Right lobe of liver (tissue), 6 donors: ENCODE data around the gene ADARB1. TPM values are rescaled to one million over a fixed set of nuclear protein-coding genes. Genes with fewer than 3 reads are reported as not detected.

Experiments used
- ATAC-seq, 4 donors: fragments of 200-7000 bp; cut with Tn5 transposase; one replicate each; pipeline ENCODE4 v1.9.1; 2020; ENCODE audit warnings: mild to moderate bottlenecking in 4 of 4, moderate library complexity in 4 of 4
- DNase-seq, 3 donors: peaks; one replicate each; pipeline ENCODE4 v3.0.0-alpha.2; 2020
- H3K27ac ChIP-seq, 3 donors: fragments of 200-600 bp; one replicate each; pipeline ENCODE4 v1.8.0; 2022
- H3K27me3 ChIP-seq, 2 donors: fragments of 200-600 bp; one replicate each; pipeline ENCODE4 v1.8.0; 2022
- H3K36me3 ChIP-seq, 4 donors: fragments of 200-600 bp; sonication (generic) in 1 of 4; one replicate each; pipeline versions ENCODE4 v1.5.1 to v1.8.0; 2017 to 2022; ENCODE audit warnings: control low read depth in 1 of 4
- H3K4me1 ChIP-seq, 4 donors: fragments of 200-600 bp; sonication (generic) in 1 of 4; one replicate each; pipeline versions ENCODE4 v1.5.1 to v1.8.0; 2017 to 2022; ENCODE audit warnings: control low read depth in 1 of 4
- H3K4me3 ChIP-seq, 3 donors: fragments of 200-600 bp; one replicate each; pipeline ENCODE4 v1.8.0; 2022
- H3K9me3 ChIP-seq, 4 donors: fragments of 200-600 bp; sonication (generic) in 1 of 4; one replicate each; pipeline versions ENCODE4 v1.5.1 to v1.8.0; 2017 to 2022; ENCODE audit warnings: control low read depth in 1 of 4
- POLR2A ChIP-seq: fragments of 450-650 bp; IDR thresholded peaks from one replicate; pipeline ENCODE4 v1.6.1; 2017; ENCODE audit warnings: antibody characterized with exemption, mild to moderate bottlenecking
- WGBS: methylation state at CpG from one replicate; pipeline ENCODE4 v1.1.6; 2018; ENCODE audit warnings: low coverage, low lambda C conversion rate; ENCODE audit not compliant: insufficient coverage; ENCODE audit errors: missing lambda C conversion rate; 5-methylcytosine and 5-hydroxymethylcytosine counted together
- intact Hi-C, 2 donors: fragments of 100-400 bp; cut with DNase I; formaldehyde crosslinking; loops; one replicate each; pipeline versions ENCODE4 v1.11.2 to v1.14.1; 2022
- total RNA-seq, 6 experiments: library from RNA; depleted of rRNA in 2 of 6; stranded (reverse); fragments of >200 nt in 2 of 6; fragmentation: NEBNext Ultra II Directional in 3 of 6; extraction: Animal tissue kit (Norgen Biotek cat#: 25700) in 3 of 6; gene quantifications; one replicate each; pipeline versions ENCODE4 v1.1.0 to v1.2.4, GENCODE V29; 2016 to 2023
- TF ChIP-seq, protein P1 (sequence below), 4 donors: fragments of 200-600 bp in 3 of 4; fragments of 450-650 bp in 1 of 4; IDR thresholded peaks; one replicate each; pipeline versions ENCODE4 v1.5.1 to v1.8.0; 2016 to 2022; ENCODE audit warnings: antibody characterized with exemption in 4 of 4, mild to moderate bottlenecking in 2 of 4
- donor health status: DM: no; HTN: yes; CAD: no.
- donor health status: DM: no; HTN: no; CAD: no.
- donor health status: DM: no; HTN: no; CAD: no.
- donor health status: DM: no; HTN: yes; CAD: no.
- donor health status: DM: no; HTN: yes; CAD: no.

Gene ADARB1
- total RNA-seq, 6 experiments from 2014 or later = 4.7 to 9.9 (median 8.6) TPM

DNA sequence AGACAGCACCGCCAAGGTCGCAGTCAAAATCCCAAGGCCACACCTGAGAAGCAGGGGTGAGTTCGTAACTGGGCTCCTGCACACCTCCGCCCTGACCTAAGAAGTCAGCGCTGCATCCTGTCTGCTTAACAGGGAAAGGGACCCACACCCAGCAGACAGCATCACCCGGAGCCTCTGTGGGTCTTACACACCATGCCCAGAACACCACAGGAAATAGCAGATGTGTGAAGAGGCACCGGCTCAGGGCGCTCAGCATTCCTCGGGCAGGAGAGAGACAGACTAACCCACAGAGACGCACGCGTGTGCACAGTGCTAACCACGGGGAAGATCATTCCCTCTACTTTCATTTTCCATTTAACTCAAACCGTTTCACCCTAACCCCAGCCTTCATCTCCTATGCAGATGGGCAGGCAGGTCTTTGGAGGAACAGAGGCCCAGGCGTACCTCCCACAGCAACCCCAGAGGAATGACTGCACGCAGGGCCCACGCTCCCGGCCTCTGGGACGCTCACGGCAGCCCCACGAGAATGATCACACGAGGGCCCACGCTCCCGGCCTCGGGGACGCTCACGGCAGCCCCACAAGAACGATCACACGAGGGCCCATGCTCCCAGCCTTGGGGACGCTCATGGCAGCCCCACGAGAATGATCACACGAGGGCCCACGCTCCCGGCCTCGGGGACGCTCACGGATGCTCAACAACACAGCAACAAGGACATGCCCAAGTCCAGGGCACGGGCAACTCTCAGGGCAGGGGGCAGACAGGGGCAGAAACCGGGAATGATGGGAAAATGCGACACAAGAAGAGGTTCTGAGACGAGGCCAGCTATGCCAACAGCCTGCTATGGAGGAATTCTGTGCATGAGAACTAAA, 192.4 kb downstream of the ADARB1 start:
- DNase-seq = peak in 2 of 3 donors; percentile 35 to 44
- no peak overlapping the region for H3K27ac ChIP-seq
- no peaks in the 10 kb centered on the region for H3K27me3 ChIP-seq
- peaks cover 0 to 39% (median 13%) of the 10 kb centered on the region in 4 donors for H3K36me3 ChIP-seq
- TF ChIP-seq, protein P1, sequence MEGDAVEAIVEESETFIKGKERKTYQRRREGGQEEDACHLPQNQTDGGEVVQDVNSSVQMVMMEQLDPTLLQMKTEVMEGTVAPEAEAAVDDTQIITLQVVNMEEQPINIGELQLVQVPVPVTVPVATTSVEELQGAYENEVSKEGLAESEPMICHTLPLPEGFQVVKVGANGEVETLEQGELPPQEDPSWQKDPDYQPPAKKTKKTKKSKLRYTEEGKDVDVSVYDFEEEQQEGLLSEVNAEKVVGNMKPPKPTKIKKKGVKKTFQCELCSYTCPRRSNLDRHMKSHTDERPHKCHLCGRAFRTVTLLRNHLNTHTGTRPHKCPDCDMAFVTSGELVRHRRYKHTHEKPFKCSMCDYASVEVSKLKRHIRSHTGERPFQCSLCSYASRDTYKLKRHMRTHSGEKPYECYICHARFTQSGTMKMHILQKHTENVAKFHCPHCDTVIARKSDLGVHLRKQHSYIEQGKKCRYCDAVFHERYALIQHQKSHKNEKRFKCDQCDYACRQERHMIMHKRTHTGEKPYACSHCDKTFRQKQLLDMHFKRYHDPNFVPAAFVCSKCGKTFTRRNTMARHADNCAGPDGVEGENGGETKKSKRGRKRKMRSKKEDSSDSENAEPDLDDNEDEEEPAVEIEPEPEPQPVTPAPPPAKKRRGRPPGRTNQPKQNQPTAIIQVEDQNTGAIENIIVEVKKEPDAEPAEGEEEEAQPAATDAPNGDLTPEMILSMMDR (IDR thresholded peaks at IDR 0.05) = no peak
- TF ChIP-seq POLR2A = no peak
- H3K4me3 ChIP-seq = no peak overlapping the region
- ATAC-seq = peak in 2 of 4 donors; percentile 8 to 9
- WGBS = 88% methylated on average over 20 of the region's 41 CpGs
- peaks cover 0 to 11% (median 0%) of the 10 kb centered on the region in 4 donors for H3K4me1 ChIP-seq
- intact Hi-C loops = loop anchor here in 1 of 2 donors (10.0 kb wide), 1 partner anchor 122 kb away; no protein-coding TSS in a partner anchor
- H3K9me3 ChIP-seq = peaks cover 0 to 5% (median 0%) of the 10 kb centered on the region in 4 donors

DNA sequence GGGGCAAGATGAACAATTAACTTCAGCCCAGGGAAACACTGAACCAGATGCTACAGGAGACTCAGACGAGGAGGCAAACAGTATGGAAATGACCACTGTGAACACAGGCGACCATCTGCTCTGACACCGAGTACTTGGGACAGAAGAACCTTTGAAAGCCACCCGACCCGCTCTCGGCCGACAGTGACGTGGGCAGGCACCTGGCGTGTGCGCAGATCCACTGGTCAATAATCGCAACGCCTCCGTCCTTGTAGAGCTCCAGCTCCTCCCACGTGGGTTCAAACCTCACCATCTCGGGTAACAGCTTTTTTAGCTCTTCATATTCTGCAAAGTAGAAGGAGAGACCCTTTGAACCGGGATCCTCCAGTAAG, 193.0 kb downstream of the ADARB1 start:
- H3K4me1 ChIP-seq = peaks cover 0 to 4% (median 0%) of the 10 kb centered on the region in 4 donors
- no peak for ATAC-seq
- TF ChIP-seq POLR2A = no peak
- TF ChIP-seq, protein P1 (IDR thresholded peaks at IDR 0.05) = no peak
- WGBS = 95% methylated on average over 4 of the region's 16 CpGs
- H3K4me3 ChIP-seq = no peak overlapping the region
- no peak overlapping the region for H3K27ac ChIP-seq
- no peaks in the 10 kb centered on the region for H3K27me3 ChIP-seq
- peaks cover 0 to 39% (median 13%) of the 10 kb centered on the region in 4 donors for H3K36me3 ChIP-seq
- DNase-seq = peak in 1 of 3 donors; percentile 30
- intact Hi-C loops = loop anchor here in 1 of 2 donors (10.0 kb wide), 1 partner anchor 123 kb away; no protein-coding TSS in a partner anchor
- H3K9me3 ChIP-seq = peaks cover 0 to 6% (median 0%) of the 10 kb centered on the region in 4 donors

DNA sequence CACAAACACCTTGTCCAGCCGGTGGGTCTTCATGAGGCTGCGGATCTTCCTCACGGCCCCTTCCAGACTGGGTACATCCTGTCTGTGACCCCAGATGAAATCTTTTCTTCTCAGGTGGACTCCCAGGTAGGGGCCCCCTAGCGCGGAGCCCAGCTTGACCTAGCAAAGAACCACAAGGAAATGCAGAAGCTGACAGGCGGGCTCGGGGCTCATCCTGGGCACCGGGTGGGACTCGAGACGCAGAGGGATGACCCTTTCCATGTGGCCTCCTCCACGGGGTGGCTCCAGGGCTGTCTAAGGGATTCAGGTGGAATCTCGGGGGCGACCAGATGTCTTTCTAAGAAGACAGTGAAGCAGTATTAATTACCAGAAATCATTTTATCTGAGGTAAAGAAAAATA, 195.5 kb downstream of the ADARB1 start:
- 82% methylated on average over 3 of the region's 13 CpGs for WGBS
- intact Hi-C loops = loop anchor here in 1 of 2 donors (10.0 kb wide), 1 partner anchor 125 kb away; no protein-coding TSS in a partner anchor
- Histone ChIP-seq H3K4me1 (no peaks in the 10 kb centered on the region), H3K27me3 (no peaks in the 10 kb centered on the region), H3K27ac (no peak overlapping the region), H3K4me3 (no peak overlapping the region), H3K9me3 (peaks cover 0 to 6% (median 0%) of the 10 kb centered on the region in 4 donors), H3K36me3 (peaks cover 0 to 39% (median 15%) of the 10 kb centered on the region in 4 donors)
- DNase-seq = peak in 2 of 3 donors; percentile 23 to 44
- no peak for ATAC-seq
- TF ChIP-seq POLR2A = no peak
- TF ChIP-seq, protein P1 (IDR thresholded peaks at IDR 0.05) = no peak

DNA sequence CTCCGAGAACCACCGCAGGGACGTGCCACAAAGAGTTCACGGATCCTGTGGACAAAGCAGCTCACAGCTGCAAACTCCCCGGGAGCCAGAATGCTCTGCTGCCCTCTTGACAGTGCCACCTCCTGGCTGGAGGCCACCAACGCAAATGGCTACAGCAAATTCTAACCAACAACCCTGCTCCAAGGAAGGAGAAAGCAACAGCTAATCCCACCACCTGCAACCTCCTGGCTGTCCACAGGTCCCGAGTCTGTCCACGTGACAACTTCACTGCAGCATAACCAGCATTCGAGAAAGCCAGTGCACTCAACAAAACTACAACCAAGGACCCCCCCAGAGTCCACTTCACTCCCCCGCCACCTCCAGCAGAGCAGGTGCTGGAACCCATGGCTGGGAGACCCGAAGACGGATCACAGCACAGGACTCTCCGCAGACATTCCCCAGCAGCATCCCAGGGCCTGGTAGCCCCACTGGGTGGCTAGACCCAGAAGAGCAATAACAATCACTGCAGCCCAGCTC, 196.0 kb downstream of the ADARB1 start:
- peaks cover 0 to 39% (median 13%) of the 10 kb centered on the region in 4 donors for H3K36me3 ChIP-seq
- H3K27me3 ChIP-seq = no peaks in the 10 kb centered on the region
- TF ChIP-seq POLR2A = no peak
- TF ChIP-seq, protein P1 (IDR thresholded peaks at IDR 0.05) = peak in 3 of 4 donors; percentile 26 to 38 (median 37)
- H3K4me3 ChIP-seq = no peak overlapping the region
- WGBS = 92% methylated on average over 4 of the region's 13 CpGs
- intact Hi-C loops = no loop called here
- H3K4me1 ChIP-seq = no peaks in the 10 kb centered on the region
- ATAC-seq (peak; percentile 30 to 64 (median 48)), DNase-seq (peak in 2 of 3 donors; percentile 52 to 57)
- peaks cover 0 to 6% (median 0%) of the 10 kb centered on the region in 4 donors for H3K9me3 ChIP-seq
- H3K27ac ChIP-seq = no peak overlapping the region

Other genes with a start within 250 kb of the ADARB1 start
- gene PTTG1IP, start 200.9 kb upstream of the ADARB1 start, total RNA-seq = 100 to 1,000 TPM in 3 of 6 experiments, 10 to 100 TPM in 3; 54.3 to 195 (median 140) TPM
- gene ITGB2, start 153.7 kb upstream of the ADARB1 start, total RNA-seq = 10 to 100 TPM; 12.9 to 61.8 (median 36.6) TPM
- gene SLX9, start 134.6 kb upstream of the ADARB1 start, total RNA-seq = 10 to 100 TPM; 15.0 to 27.9 (median 17.1) TPM
- gene POFUT2, start 213.3 kb downstream of the ADARB1 start, total RNA-seq = 10 to 100 TPM; 10.5 to 22.0 (median 13.7) TPM